NT2/D1 (cell line): ENCODE results near the gene EXOC8.

Source experiments
- SUZ12 ChIP-seq: IDR thresholded peaks from 2 replicates; pipeline ENCODE4 v1.6.1; 2011; ENCODE audit not compliant: insufficient read length, insufficient read depth; ENCODE audit errors: extremely low read depth
- YY1 ChIP-seq: IDR thresholded peaks from 2 replicates; pipeline ENCODE4 v1.6.1; 2011; ENCODE audit not compliant: insufficient read length, insufficient read depth

DNA sequence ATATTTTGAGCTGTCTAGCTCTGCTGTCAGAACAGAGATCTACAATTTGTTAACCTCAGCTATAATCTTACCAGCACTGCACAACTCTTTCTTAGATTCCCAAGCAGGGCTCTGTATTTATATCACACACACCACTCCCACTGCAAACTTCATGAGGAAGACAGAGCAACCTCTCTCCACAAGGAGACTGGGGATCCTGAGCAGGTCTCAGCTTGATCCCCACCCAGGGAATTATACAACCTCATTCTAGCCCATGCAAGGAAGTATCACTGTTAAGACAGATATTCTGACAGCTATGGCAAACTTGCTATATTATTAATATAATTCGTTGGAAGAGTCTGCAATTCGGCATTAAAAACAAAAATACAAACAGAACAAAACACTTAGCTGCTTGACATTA lies 44.1 kb upstream of the EXOC8 start:
- TF ChIP-seq YY1 = no peak
- no peak for TF ChIP-seq SUZ12
